ENCODE measurements around the gene ZNRF4. TPM values are rescaled to one million over a fixed set of nuclear protein-coding genes. Genes with fewer than 3 reads are reported as not detected.

ZNRF4 gene
- total RNA-seq, 3 donors from 2014 or later: not detected

DNA sequence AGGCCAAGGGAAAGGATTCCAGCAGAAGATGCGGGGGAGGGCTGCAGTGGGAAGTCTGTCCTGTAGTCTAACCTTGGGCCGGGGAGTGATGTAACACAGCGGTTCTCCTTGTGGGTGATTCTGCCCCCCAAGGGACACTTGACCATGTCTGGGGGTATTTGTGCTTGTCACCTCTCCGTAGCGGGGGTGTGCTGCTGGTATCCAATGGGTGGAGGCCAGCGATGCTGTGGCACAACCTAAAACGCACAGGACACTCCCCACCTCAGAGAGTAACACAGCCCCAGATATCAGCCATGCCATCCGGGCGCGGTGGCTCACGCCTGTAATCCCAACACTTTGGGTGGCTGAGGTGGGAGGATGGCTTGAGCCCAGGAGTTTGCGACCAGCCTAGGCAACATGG lies 36.3 kb downstream of the ZNRF4 start:
- TF ChIP-seq, protein P1, sequence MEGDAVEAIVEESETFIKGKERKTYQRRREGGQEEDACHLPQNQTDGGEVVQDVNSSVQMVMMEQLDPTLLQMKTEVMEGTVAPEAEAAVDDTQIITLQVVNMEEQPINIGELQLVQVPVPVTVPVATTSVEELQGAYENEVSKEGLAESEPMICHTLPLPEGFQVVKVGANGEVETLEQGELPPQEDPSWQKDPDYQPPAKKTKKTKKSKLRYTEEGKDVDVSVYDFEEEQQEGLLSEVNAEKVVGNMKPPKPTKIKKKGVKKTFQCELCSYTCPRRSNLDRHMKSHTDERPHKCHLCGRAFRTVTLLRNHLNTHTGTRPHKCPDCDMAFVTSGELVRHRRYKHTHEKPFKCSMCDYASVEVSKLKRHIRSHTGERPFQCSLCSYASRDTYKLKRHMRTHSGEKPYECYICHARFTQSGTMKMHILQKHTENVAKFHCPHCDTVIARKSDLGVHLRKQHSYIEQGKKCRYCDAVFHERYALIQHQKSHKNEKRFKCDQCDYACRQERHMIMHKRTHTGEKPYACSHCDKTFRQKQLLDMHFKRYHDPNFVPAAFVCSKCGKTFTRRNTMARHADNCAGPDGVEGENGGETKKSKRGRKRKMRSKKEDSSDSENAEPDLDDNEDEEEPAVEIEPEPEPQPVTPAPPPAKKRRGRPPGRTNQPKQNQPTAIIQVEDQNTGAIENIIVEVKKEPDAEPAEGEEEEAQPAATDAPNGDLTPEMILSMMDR (IDR thresholded peaks at IDR 0.05): no peak
- ATAC-seq (no peak), DNase-seq (no peak)
- intact Hi-C loops (cut with DNase I, micrococcal nuclease): no loop called here
- no peaks in the 10 kb centered on the region for H3K36me3 ChIP-seq (ENCODE audit: low read depth)
- H3K4me1 ChIP-seq (ENCODE audit: low read depth): no peaks in the 10 kb centered on the region
- no peak overlapping the region for H3K4me3 ChIP-seq
- H3K9me3 ChIP-seq: no peaks in the 10 kb centered on the region

DNA sequence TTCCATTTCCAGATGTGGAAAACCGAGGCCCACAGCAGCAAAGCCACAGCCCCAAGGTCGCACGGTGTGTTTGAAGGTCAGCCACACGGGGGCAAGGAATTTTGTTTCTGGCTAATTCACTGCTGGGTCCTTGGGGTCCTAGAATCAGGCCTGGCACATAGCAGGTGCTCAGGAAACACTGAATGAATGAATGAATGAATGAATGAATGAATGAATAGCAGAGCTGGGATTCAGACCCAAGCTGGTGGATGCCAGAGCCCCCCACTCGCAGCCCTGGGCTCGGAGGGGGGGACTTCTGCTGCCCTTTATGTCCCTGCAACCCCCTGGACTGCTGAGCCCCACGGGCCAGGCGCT lies 37.0 kb downstream of the ZNRF4 start:
- Histone ChIP-seq H3K36me3 (ENCODE audit: low read depth) (no peaks in the 10 kb centered on the region), H3K4me1 (ENCODE audit: low read depth) (no peaks in the 10 kb centered on the region), H3K4me3 (no peak overlapping the region), H3K9me3 (no peaks in the 10 kb centered on the region)
- DNase-seq: no peak
- intact Hi-C loops (cut with DNase I, micrococcal nuclease): no loop called here
- TF ChIP-seq, protein P1 (IDR thresholded peaks at IDR 0.05): no peak
- ATAC-seq: no peak

DNA sequence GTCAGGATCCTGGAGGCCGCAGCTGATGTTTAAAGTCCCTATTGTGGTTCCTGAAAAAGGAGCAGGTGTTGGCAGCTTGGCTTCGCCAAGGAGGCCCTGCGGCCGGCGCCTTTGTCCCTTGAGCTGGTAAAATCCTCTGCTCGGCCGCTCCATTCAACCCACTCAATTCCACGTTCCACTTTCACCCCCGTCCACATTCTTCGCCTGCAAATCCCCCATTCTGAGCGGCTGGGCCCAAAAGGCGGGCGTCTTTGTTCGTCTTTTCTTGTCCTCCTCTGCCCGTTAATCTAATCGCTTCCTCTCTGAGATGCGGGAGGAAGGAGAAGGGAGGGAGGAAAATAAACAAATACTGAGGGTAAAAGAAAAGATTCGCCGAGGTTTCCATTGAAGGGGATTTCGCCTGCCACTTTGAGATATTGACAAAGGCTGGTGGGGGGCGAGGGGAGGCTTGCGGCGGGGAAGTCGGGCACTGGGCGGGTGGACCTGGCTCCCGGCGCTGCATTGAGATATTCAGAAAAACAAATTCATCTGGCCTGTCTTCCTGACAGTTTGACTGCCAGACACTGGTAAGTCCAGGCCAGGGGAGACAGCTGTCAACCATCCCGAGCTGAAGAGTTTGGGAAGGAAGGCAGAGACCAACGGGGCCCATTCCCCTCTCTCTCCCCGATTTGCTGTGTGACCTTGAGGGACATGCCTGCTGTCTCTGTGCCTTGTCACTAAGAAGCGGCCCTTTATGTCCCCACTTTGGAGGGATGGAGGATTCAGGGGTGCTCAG lies 37.6 kb downstream of the ZNRF4 start:
- no peaks in the 10 kb centered on the region for H3K9me3 ChIP-seq
- H3K4me3 ChIP-seq: no peak overlapping the region
- TF ChIP-seq, protein P1 (IDR thresholded peaks at IDR 0.05): no peak
- DNase-seq (no peak), ATAC-seq (no peak)
- no peaks in the 10 kb centered on the region for H3K4me1 ChIP-seq (ENCODE audit: low read depth)
- no peaks in the 10 kb centered on the region for H3K36me3 ChIP-seq (ENCODE audit: low read depth)
- intact Hi-C loops (cut with DNase I, micrococcal nuclease): no loop called here

DNA sequence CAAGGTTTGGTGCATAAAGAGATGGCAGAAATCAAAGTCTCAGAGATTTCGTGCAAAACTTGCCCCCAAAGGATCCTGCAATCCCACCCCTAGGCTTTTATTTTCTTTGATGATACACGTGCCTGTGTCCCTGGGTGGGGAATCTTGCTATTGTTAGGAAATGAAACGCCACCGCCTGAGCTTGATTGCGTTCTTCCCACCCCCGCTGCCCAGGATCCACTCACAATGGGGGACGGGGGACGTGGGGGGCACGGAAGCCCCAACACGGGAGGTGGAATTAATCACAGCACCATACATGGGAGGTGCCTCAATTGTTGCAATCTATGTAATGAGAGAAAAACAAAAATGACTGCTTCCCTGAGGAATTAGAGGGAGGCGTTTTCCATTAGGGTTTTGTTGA lies 39.6 kb downstream of the ZNRF4 start:
- intact Hi-C loops (cut with DNase I, micrococcal nuclease): no loop called here
- TF ChIP-seq, protein P1 (IDR thresholded peaks at IDR 0.05): no peak
- Histone ChIP-seq H3K9me3 (no peaks in the 10 kb centered on the region), H3K4me3 (no peak overlapping the region), H3K36me3 (ENCODE audit: low read depth) (no peaks in the 10 kb centered on the region), H3K4me1 (ENCODE audit: low read depth) (no peaks in the 10 kb centered on the region)
- DNase-seq (no peak), ATAC-seq (no peak)

DNA sequence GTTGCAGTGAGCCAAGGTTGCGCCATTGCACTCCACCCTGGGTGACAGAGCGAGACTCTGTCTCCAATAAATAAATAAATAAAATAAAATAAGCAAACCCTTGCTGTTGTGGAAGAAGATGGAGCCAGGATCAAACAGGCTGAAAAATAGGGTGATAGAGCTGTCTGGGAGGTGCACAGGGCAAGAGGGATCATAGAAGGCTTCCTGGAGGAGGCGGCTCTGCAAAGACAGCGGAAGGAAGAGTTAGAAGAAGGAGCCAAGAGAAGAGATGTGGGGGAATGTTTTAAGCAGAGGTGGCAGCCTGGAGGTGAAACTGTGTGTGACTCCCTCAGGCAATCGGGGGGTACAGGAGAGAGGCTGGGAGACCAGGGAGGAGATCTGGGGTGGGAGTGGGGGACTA lies 40.6 kb downstream of the ZNRF4 start:
- intact Hi-C loops (cut with DNase I, micrococcal nuclease): no loop called here
- no peak overlapping the region for H3K4me3 ChIP-seq
- DNase-seq: no peak
- no peaks in the 10 kb centered on the region for H3K4me1 ChIP-seq (ENCODE audit: low read depth)
- H3K36me3 ChIP-seq (ENCODE audit: low read depth): no peaks in the 10 kb centered on the region
- no peak for ATAC-seq
- H3K9me3 ChIP-seq: no peaks in the 10 kb centered on the region
- TF ChIP-seq, protein P1 (IDR thresholded peaks at IDR 0.05): no peak

DNA sequence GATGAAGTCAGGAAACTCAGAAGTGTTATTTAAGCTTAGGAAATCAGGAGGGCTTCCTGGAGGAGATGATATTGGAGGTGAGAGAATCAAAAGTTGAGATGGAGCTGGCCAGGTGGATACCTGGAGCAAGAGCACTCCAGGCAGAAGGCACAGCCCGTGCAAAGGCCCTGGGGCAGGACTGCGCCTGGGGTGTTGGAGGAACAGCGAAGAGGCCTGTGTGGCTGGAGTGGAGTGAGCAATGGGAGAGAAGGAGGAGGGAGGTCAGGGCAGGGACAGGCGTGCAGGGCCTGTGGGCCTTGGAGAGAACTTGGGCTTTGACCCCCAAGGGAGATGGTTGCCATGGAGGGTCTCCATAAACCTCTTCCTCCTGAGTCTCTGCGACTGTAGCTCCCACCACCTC lies 42.1 kb downstream of the ZNRF4 start:
- no peak for ATAC-seq
- H3K4me3 ChIP-seq: no peak overlapping the region
- TF ChIP-seq, protein P1 (IDR thresholded peaks at IDR 0.05): no peak
- intact Hi-C loops (cut with DNase I, micrococcal nuclease): no loop called here
- H3K9me3 ChIP-seq: peaks cover 7% of the 10 kb centered on the region
- no peaks in the 10 kb centered on the region for H3K4me1 ChIP-seq (ENCODE audit: low read depth)
- no peak for DNase-seq
- no peaks in the 10 kb centered on the region for H3K36me3 ChIP-seq (ENCODE audit: low read depth)
